ENCODE data around the gene NLGN1.

The NLGN1 gene

DNA sequence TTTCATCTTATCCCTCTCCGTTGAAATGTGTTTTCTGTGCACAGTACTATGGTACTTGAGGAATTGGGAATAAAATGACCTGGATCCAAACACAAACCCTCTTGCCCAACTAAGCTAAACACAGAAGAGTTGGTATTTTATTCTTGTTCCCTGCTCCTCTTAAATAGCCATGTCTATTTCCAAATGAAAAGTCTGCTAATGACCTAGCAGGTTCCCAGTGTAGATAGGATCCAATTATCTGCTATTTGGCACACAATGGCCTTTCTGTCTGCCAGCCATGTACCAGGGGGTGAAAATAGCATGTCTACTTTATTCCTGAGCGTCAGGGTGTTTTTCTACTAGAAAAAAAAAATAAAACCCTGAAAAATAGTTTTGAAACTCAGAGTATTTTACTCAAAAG, 804.6 kb downstream of the NLGN1 start:
- Histone ChIP-seq H3K4me3 (ENCODE audit: low read depth, low read length) (no peak overlapping the region), H3K4me2 (ENCODE audit: low read length) (no peak overlapping the region), H3K79me2 (ENCODE audit: control insufficient read depth, insufficient read depth, low read length, poor library complexity) (no peaks in the 10 kb centered on the region), H3K27ac (ENCODE audit: low read depth, low read length) (no peak overlapping the region), H2BK12ac (ENCODE audit: low read length) (no peak overlapping the region), H3K79me1 (ENCODE audit: low read length) (no peaks in the 10 kb centered on the region), H3K23ac (ENCODE audit: low read length) (no peak overlapping the region), H2BK5ac (ENCODE audit: low read depth, low read length, poor library complexity) (no peak overlapping the region), H3K36me3 (ENCODE audit: control insufficient read depth in 1 of 2, insufficient read depth in 2 of 2, low read length in 2 of 2) (no peaks in the 10 kb centered on the region), H3K4ac (ENCODE audit: low read depth, low read length) (no peak overlapping the region), H4K91ac (ENCODE audit: low read depth, low read length) (no peak overlapping the region), H3K9ac (ENCODE audit: low read length) (no peak overlapping the region), H3K18ac (ENCODE audit: low read length) (no peak overlapping the region), H4K12ac (ENCODE audit: low read depth, low read length) (no peak overlapping the region), H4K8ac (ENCODE audit: low read depth, low read length) (no peak overlapping the region), H2BK120ac (ENCODE audit: insufficient read depth, low read length, poor library complexity) (no peak overlapping the region), H2AFZ (ENCODE audit: insufficient read depth, low read length, poor library complexity) (no peak overlapping the region), H3K27me3 (ENCODE audit: insufficient read depth, low read length) (no peaks in the 10 kb centered on the region), H3K9me3 (ENCODE audit: insufficient read depth, low read depth, low read length) (no peaks in the 10 kb centered on the region), H2AK5ac (ENCODE audit: low read length) (no peak overlapping the region), H3K14ac (ENCODE audit: low read length) (no peak overlapping the region), H3K4me1 (ENCODE audit: control insufficient read depth in 1 of 2, insufficient read depth in 2 of 2, low read length in 2 of 2) (no peaks in the 10 kb centered on the region)
- no peak for DNase-seq
- no CpG with 5 or more reads among the region's 2 CpGs for WGBS (ENCODE audit: extremely low coverage, insufficient coverage, insufficient read length)

DNA sequence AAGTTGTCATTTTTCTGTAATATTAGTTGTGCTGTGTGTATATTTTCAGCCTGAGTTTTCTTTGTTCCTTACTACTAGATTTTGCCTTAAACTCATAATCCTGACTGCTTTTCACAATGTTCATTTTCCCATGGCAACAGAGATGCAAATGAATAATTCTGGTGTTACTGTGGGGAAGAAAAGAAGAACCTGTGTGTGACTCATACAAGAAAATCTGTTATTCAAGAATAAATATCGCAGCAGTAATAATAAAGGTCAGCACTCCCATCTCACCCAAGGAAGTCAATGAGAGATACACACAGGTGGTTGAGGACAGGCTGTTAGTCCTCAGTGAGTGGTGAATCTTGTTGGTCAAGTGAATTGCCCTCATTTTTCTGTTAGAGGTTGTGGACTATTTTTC, 805.0 kb downstream of the NLGN1 start:
- WGBS (ENCODE audit: extremely low coverage, insufficient coverage, insufficient read length), result no CpG with 5 or more reads among the region's 1 CpG
- no peak overlapping the region for H3K27ac ChIP-seq (ENCODE audit: low read depth, low read length)
- no peak overlapping the region for H4K12ac ChIP-seq (ENCODE audit: low read depth, low read length)
- no peaks in the 10 kb centered on the region for H3K79me2 ChIP-seq (ENCODE audit: control insufficient read depth, insufficient read depth, low read length, poor library complexity)
- no peak overlapping the region for H2BK120ac ChIP-seq (ENCODE audit: insufficient read depth, low read length, poor library complexity)
- no peak overlapping the region for H3K4me2 ChIP-seq (ENCODE audit: low read length)
- no peaks in the 10 kb centered on the region for H3K4me1 ChIP-seq (ENCODE audit: control insufficient read depth in 1 of 2, insufficient read depth in 2 of 2, low read length in 2 of 2)
- H3K4ac ChIP-seq (ENCODE audit: low read depth, low read length), result no peak overlapping the region
- H3K18ac ChIP-seq (ENCODE audit: low read length), result no peak overlapping the region
- H2BK5ac ChIP-seq (ENCODE audit: low read depth, low read length, poor library complexity), result no peak overlapping the region
- H3K9me3 ChIP-seq (ENCODE audit: insufficient read depth, low read depth, low read length), result no peaks in the 10 kb centered on the region
- no peaks in the 10 kb centered on the region for H3K36me3 ChIP-seq (ENCODE audit: control insufficient read depth in 1 of 2, insufficient read depth in 2 of 2, low read length in 2 of 2)
- no peak overlapping the region for H2AFZ ChIP-seq (ENCODE audit: insufficient read depth, low read length, poor library complexity)
- DNase-seq, result no peak
- H2AK5ac ChIP-seq (ENCODE audit: low read length), result no peak overlapping the region
- no peaks in the 10 kb centered on the region for H3K79me1 ChIP-seq (ENCODE audit: low read length)
- H4K91ac ChIP-seq (ENCODE audit: low read depth, low read length), result no peak overlapping the region
- H4K8ac ChIP-seq (ENCODE audit: low read depth, low read length), result no peak overlapping the region
- no peak overlapping the region for H3K23ac ChIP-seq (ENCODE audit: low read length)
- no peak overlapping the region for H3K4me3 ChIP-seq (ENCODE audit: low read depth, low read length)
- H2BK12ac ChIP-seq (ENCODE audit: low read length), result no peak overlapping the region
- no peaks in the 10 kb centered on the region for H3K27me3 ChIP-seq (ENCODE audit: insufficient read depth, low read length)
- H3K14ac ChIP-seq (ENCODE audit: low read length), result no peak overlapping the region
- H3K9ac ChIP-seq (ENCODE audit: low read length), result no peak overlapping the region

DNA sequence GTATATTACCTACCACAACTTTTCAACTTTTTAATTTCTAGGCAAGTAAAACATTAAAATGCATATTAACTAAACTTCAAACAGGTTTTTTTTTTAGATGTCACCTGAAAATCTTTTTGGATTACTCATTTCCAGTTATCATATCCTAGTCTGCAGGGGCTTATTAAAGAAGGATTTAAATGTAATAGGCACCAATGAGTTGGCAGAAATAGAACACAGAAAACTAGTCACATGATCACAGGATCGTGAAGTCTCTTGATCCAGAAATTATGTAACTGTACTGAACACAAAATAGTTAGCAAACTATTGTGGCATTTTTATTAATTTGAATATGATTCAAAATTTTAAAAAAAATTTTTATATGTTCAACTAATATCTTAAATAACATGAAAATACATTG, 807.2 kb downstream of the NLGN1 start:
- Histone ChIP-seq H2AFZ (ENCODE audit: insufficient read depth, low read length, poor library complexity) (no peak overlapping the region), H3K14ac (ENCODE audit: low read length) (no peak overlapping the region), H3K18ac (ENCODE audit: low read length) (no peak overlapping the region), H2BK120ac (ENCODE audit: insufficient read depth, low read length, poor library complexity) (no peak overlapping the region), H2AK5ac (ENCODE audit: low read length) (no peak overlapping the region), H3K36me3 (ENCODE audit: control insufficient read depth in 1 of 2, insufficient read depth in 2 of 2, low read length in 2 of 2) (no peaks in the 10 kb centered on the region), H2BK12ac (ENCODE audit: low read length) (no peak overlapping the region), H4K8ac (ENCODE audit: low read depth, low read length) (no peak overlapping the region), H2BK5ac (ENCODE audit: low read depth, low read length, poor library complexity) (no peak overlapping the region), H3K4me1 (ENCODE audit: control insufficient read depth in 1 of 2, insufficient read depth in 2 of 2, low read length in 2 of 2) (no peaks in the 10 kb centered on the region), H3K79me1 (ENCODE audit: low read length) (no peaks in the 10 kb centered on the region), H3K4me2 (ENCODE audit: low read length) (no peak overlapping the region), H3K27ac (ENCODE audit: low read depth, low read length) (no peak overlapping the region), H3K23ac (ENCODE audit: low read length) (no peak overlapping the region), H4K91ac (ENCODE audit: low read depth, low read length) (no peak overlapping the region), H3K9ac (ENCODE audit: low read length) (no peak overlapping the region), H4K12ac (ENCODE audit: low read depth, low read length) (no peak overlapping the region), H3K4ac (ENCODE audit: low read depth, low read length) (no peak overlapping the region), H3K9me3 (ENCODE audit: insufficient read depth, low read depth, low read length) (no peaks in the 10 kb centered on the region), H3K79me2 (ENCODE audit: control insufficient read depth, insufficient read depth, low read length, poor library complexity) (no peaks in the 10 kb centered on the region), H3K4me3 (ENCODE audit: low read depth, low read length) (no peak overlapping the region), H3K27me3 (ENCODE audit: insufficient read depth, low read length) (no peaks in the 10 kb centered on the region)
- WGBS (ENCODE audit: extremely low coverage, insufficient coverage, insufficient read length), result no CpG with 5 or more reads among the region's 1 CpG
- DNase-seq, result no peak

DNA sequence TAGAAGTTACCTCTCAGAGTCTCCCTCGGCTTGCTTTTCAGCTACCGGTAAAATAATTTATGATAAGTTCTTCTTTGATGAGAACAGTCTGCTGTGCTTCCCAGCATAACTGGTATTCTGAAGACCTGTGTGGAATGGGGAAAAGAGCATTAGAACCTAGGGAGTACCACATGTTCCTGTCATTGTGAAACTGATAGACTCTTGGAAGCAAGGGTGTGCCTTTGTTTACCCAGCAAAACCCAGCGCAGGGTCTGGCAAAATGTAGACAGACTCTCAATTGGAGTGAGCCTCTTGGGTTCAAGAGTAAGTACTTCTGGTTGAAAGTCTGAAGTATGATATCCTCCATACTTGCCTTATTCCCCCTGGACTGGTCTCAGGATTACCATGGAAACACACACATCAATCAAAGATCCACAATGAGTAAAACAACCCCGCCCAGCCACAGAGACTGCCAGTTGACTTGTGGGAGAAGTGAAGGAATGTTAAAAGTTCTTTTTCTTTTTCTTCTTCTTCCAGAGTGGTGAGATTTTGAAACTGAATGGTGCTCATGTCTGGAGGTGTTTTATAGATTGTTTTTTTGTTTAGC, 809.2 kb downstream of the NLGN1 start:
- Histone ChIP-seq H3K4me1 (ENCODE audit: control insufficient read depth in 1 of 2, insufficient read depth in 2 of 2, low read length in 2 of 2) (no peaks in the 10 kb centered on the region), H3K9me3 (ENCODE audit: insufficient read depth, low read depth, low read length) (no peaks in the 10 kb centered on the region), H2AFZ (ENCODE audit: insufficient read depth, low read length, poor library complexity) (no peak overlapping the region)

More for the DNA sequence above, 809.2 kb downstream of the NLGN1 start:
- WGBS (ENCODE audit: extremely low coverage, insufficient coverage, insufficient read length), result no CpG with 5 or more reads among the region's 4 CpGs
- Histone ChIP-seq H4K8ac (ENCODE audit: low read depth, low read length) (no peak overlapping the region), H3K4ac (ENCODE audit: low read depth, low read length) (no peak overlapping the region), H3K27me3 (ENCODE audit: insufficient read depth, low read length) (no peaks in the 10 kb centered on the region), H3K9ac (ENCODE audit: low read length) (no peak overlapping the region), H3K4me2 (ENCODE audit: low read length) (no peak overlapping the region), H3K27ac (ENCODE audit: low read depth, low read length) (no peak overlapping the region), H3K79me1 (ENCODE audit: low read length) (no peaks in the 10 kb centered on the region), H2BK12ac (ENCODE audit: low read length) (no peak overlapping the region), H2BK5ac (ENCODE audit: low read depth, low read length, poor library complexity) (no peak overlapping the region), H3K36me3 (ENCODE audit: control insufficient read depth in 1 of 2, insufficient read depth in 2 of 2, low read length in 2 of 2) (no peaks in the 10 kb centered on the region), H2AK5ac (ENCODE audit: low read length) (no peak overlapping the region), H3K18ac (ENCODE audit: low read length) (no peak overlapping the region), H4K12ac (ENCODE audit: low read depth, low read length) (no peak overlapping the region), H4K91ac (ENCODE audit: low read depth, low read length) (no peak overlapping the region), H3K14ac (ENCODE audit: low read length) (no peak overlapping the region), H2BK120ac (ENCODE audit: insufficient read depth, low read length, poor library complexity) (no peak overlapping the region), H3K23ac (ENCODE audit: low read length) (no peak overlapping the region), H3K4me3 (ENCODE audit: low read depth, low read length) (no peak overlapping the region), H3K79me2 (ENCODE audit: control insufficient read depth, insufficient read depth, low read length, poor library complexity) (no peaks in the 10 kb centered on the region)
- DNase-seq, result no peak
